Measurements from ENCODE around the gene EEIG2. TPM values are rescaled to one million over a fixed set of nuclear protein-coding genes. Genes with fewer than 3 reads are reported as not detected.

Gene EEIG2
- total RNA-seq, 1 donor from 2014 or later: 7.1 TPM

DNA sequence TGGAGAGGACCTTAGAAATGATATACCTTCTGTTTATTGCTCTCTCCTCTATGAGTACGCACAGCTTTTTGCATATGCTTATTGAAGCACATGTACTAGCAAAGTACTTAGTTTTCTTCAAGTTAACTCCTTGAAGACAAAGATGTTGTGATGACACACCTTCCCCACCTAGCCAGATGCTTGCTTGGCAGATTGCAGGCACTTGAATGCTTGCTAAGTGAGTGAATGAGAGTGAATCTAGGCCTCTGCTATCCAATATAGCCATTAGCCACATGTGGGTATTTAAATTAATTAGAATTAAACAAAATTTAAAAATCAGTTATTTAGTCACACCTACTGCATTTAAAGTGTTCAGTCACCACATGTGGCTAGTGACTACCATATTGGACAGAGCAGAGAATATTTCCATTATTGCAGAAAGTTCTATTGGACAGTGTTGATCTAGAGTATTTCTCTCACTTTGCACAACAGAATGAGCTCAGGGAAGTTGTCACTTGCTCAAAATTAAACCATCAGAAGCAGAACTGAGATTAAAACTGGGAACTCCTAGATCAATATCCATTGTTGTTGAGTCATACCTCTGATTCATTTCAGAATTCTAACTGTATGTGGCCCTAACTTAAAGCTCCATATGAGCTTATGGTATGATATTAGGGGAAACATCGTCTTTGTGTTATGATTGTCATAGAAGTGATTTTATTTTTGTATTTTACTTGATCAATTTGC lies 8.6 kb upstream of the EEIG2 start:
- Mint-ChIP-seq H3K36me3 (ENCODE audit: low read depth, unreplicated experiment) (no peaks in the 10 kb centered on the region), H3K9me3 (ENCODE audit: unreplicated experiment) (no peaks in the 10 kb centered on the region), H3K4me3 (ENCODE audit: unreplicated experiment) (no peak overlapping the region), H3K27me3 (ENCODE audit: low read depth, unreplicated experiment) (no peaks in the 10 kb centered on the region), H3K4me1 (ENCODE audit: low read depth, unreplicated experiment) (no peaks in the 10 kb centered on the region), H3K27ac (ENCODE audit: unreplicated experiment) (no peak overlapping the region)
- TF ChIP-seq CTCF (IDR thresholded peaks at IDR 0.05; ENCODE audit: insufficient read depth, low read depth, low read length) (no peak), EZH2 (IDR thresholded peaks at IDR 0.05; ENCODE audit: insufficient read depth, low read length) (no peak)
- Histone ChIP-seq H3K4me3 (ENCODE audit: insufficient read depth, low read depth, low read length) (no peak overlapping the region), H3K4me2 (ENCODE audit: low read length) (no peak overlapping the region), H3K4me1 (ENCODE audit: insufficient read depth, low read length) (no peaks in the 10 kb centered on the region), H3K27ac (ENCODE audit: low read depth, low read length) (no peak overlapping the region), H3K79me2 (ENCODE audit: insufficient read depth, low read length) (no peaks in the 10 kb centered on the region), H3K9me3 (ENCODE audit: insufficient read depth, low read depth, low read length) (no peaks in the 10 kb centered on the region), H4K20me1 (ENCODE audit: insufficient read depth, low read length) (no peaks in the 10 kb centered on the region), H3K9ac (ENCODE audit: low read length) (no peak overlapping the region), H3K27me3 (ENCODE audit: insufficient read depth, low read length) (peaks cover 2% of the 10 kb centered on the region), H2AFZ (ENCODE audit: low read depth, low read length) (no peak overlapping the region), H3K36me3 (ENCODE audit: insufficient read depth, low read length) (no peaks in the 10 kb centered on the region)
- no peak for DNase-seq (ENCODE audit: low read depth)
- no peak for FAIRE-seq

GRCh38 chr1:108553905-108554304 lies 6.0 kb upstream of the EEIG2 start:
- Mint-ChIP-seq H3K36me3 (ENCODE audit: low read depth, unreplicated experiment) (no peaks in the 10 kb centered on the region), H3K4me1 (ENCODE audit: low read depth, unreplicated experiment) (no peaks in the 10 kb centered on the region), H3K9me3 (ENCODE audit: unreplicated experiment) (no peaks in the 10 kb centered on the region), H3K27ac (ENCODE audit: unreplicated experiment) (no peak overlapping the region), H3K27me3 (ENCODE audit: low read depth, unreplicated experiment) (no peaks in the 10 kb centered on the region), H3K4me3 (ENCODE audit: unreplicated experiment) (no peak overlapping the region)
- Histone ChIP-seq H2AFZ (ENCODE audit: low read depth, low read length) (no peak overlapping the region), H3K9ac (ENCODE audit: low read length) (no peak overlapping the region), H3K4me3 (ENCODE audit: insufficient read depth, low read depth, low read length) (no peak overlapping the region), H3K36me3 (ENCODE audit: insufficient read depth, low read length) (no peaks in the 10 kb centered on the region), H3K27me3 (ENCODE audit: insufficient read depth, low read length) (peaks cover 2% of the 10 kb centered on the region), H4K20me1 (ENCODE audit: insufficient read depth, low read length) (no peaks in the 10 kb centered on the region), H3K27ac (ENCODE audit: low read depth, low read length) (no peak overlapping the region), H3K4me1 (ENCODE audit: insufficient read depth, low read length) (no peaks in the 10 kb centered on the region), H3K9me3 (ENCODE audit: insufficient read depth, low read depth, low read length) (no peaks in the 10 kb centered on the region), H3K4me2 (ENCODE audit: low read length) (no peak overlapping the region), H3K79me2 (ENCODE audit: insufficient read depth, low read length) (no peaks in the 10 kb centered on the region)
- FAIRE-seq (no peak), DNase-seq (ENCODE audit: low read depth) (no peak)
- TF ChIP-seq CTCF (IDR thresholded peaks at IDR 0.05; ENCODE audit: insufficient read depth, low read depth, low read length) (no peak), EZH2 (IDR thresholded peaks at IDR 0.05; ENCODE audit: insufficient read depth, low read length) (no peak)

GRCh38 chr1:108554682-108555427 lies 5.0 kb upstream of the EEIG2 start:
- no peaks in the 10 kb centered on the region for H3K9me3 ChIP-seq (ENCODE audit: insufficient read depth, low read depth, low read length)
- H4K20me1 ChIP-seq (ENCODE audit: insufficient read depth, low read length): no peaks in the 10 kb centered on the region
- TF ChIP-seq EZH2 (IDR thresholded peaks at IDR 0.05; ENCODE audit: insufficient read depth, low read length): no peak
- no peak for TF ChIP-seq CTCF (IDR thresholded peaks at IDR 0.05; ENCODE audit: insufficient read depth, low read depth, low read length)
- H3K27ac Mint-ChIP-seq (ENCODE audit: unreplicated experiment): no peak overlapping the region
- no peaks in the 10 kb centered on the region for H3K36me3 ChIP-seq (ENCODE audit: insufficient read depth, low read length)
- H3K27me3 ChIP-seq (ENCODE audit: insufficient read depth, low read length): peaks cover 2% of the 10 kb centered on the region
- no peaks in the 10 kb centered on the region for H3K9me3 Mint-ChIP-seq (ENCODE audit: unreplicated experiment)
- no peaks in the 10 kb centered on the region for H3K4me1 ChIP-seq (ENCODE audit: insufficient read depth, low read length)
- H3K27ac ChIP-seq (ENCODE audit: low read depth, low read length): no peak overlapping the region
- DNase-seq (ENCODE audit: low read depth) (no peak), FAIRE-seq (no peak)
- no peak overlapping the region for H3K9ac ChIP-seq (ENCODE audit: low read length)
- H3K4me3 ChIP-seq (ENCODE audit: insufficient read depth, low read depth, low read length): no peak overlapping the region
- no peaks in the 10 kb centered on the region for H3K4me1 Mint-ChIP-seq (ENCODE audit: low read depth, unreplicated experiment)
- H2AFZ ChIP-seq (ENCODE audit: low read depth, low read length): no peak overlapping the region
- H3K4me2 ChIP-seq (ENCODE audit: low read length): no peak overlapping the region
- H3K79me2 ChIP-seq (ENCODE audit: insufficient read depth, low read length): no peaks in the 10 kb centered on the region
- no peaks in the 10 kb centered on the region for H3K36me3 Mint-ChIP-seq (ENCODE audit: low read depth, unreplicated experiment)
- no peaks in the 10 kb centered on the region for H3K27me3 Mint-ChIP-seq (ENCODE audit: low read depth, unreplicated experiment)
- H3K4me3 Mint-ChIP-seq (ENCODE audit: unreplicated experiment): no peak overlapping the region
